ENCODE data around the gene BIN1.

GRCh38 chr2:127040169-127040568, 66.8 kb downstream of the BIN1 start:
- no peak for TF ChIP-seq POLR2AphosphoS5 (IDR thresholded peaks at IDR 0.05; ENCODE audit: borderline replicate concordance, low read depth, low read length)
- TF ChIP-seq EZH2 (IDR thresholded peaks at IDR 0.05): no peak
- no peak for TF ChIP-seq FOXP2 (optimal IDR thresholded peaks at IDR 0.05; ENCODE audit: control extremely low read depth, extremely low read length, insufficient read depth)
